Measurements from ENCODE around the gene THOC6. TPM values are rescaled to one million over a fixed set of nuclear protein-coding genes. Genes with fewer than 3 reads are reported as not detected.
"Not testable (repeated sequence)": the region's sequence is repeated elsewhere in the genome, so short reads cannot be mapped to it uniquely, and the experiment has no call there.

Gene THOC6
- total and polyA plus RNA-seq, 7 experiments from 2014 or later: 25.3 to 60.6 (median 27.0) TPM

- peaks cover 0 to 13% (median 3%) of the 10 kb centered on the region in 3 experiments for H3K36me3 ChIP-seq (ENCODE audit: control insufficient read depth in 2 of 3, insufficient read depth in 3 of 3, low read length in 3 of 3)
- H3K27me3 Mint-ChIP-seq; CTCF ChIA-PET; DNase-seq; ATAC-seq; H3K4me3 ChIP-seq (ENCODE audit: low read length); H3K9me3 ChIP-seq (ENCODE audit: control insufficient read depth in 2 of 3, low read length in 3 of 3); H3K27me3 ChIP-seq (ENCODE audit: control insufficient read depth in 2 of 2, insufficient read depth in 2 of 2, low read length in 2 of 2); H3K9me3 Mint-ChIP-seq: not testable (repeated sequence)
- H3K27ac Mint-ChIP-seq: peak overlapping the region; percentile 79 to 100 (median 90)
- POLR2A ChIA-PET: interaction anchor here (1.0 to 5.0 kb wide), 3 partner anchors 11 to 127 kb away, joined by 3 to 34 read pairs (median 4); no protein-coding TSS in a partner anchor
- H3K27ac ChIP-seq (ENCODE audit: low read depth, low read length): peak overlapping the region; percentile 47
- peak overlapping the region; percentile 23 to 100 (median 64) for H3K4me3 Mint-ChIP-seq
- peaks cover 69 to 70% of the 10 kb centered on the region in 2 donors for H3K4me1 ChIP-seq (ENCODE audit: control insufficient read depth in 2 of 2, insufficient read depth in 2 of 2, low read length in 2 of 2)
- intact Hi-C loops (cut with micrococcal nuclease): loop anchor here in 1 of 2 donors (10.0 kb wide), 1 partner anchor 433 kb away; the partner anchor contains the start of gene CLUAP1
- peaks cover 71 to 90% (median 73%) of the 10 kb centered on the region in 7 donors for H3K4me1 Mint-ChIP-seq
- H3K36me3 Mint-ChIP-seq: peaks cover 4 to 61% (median 13%) of the 10 kb centered on the region in 5 donors
Measured at GRCh38 chr16:3072148-3072547, 48.3 kb downstream of the THOC6 start.

- Histone ChIP-seq H3K4me1 (ENCODE audit: control insufficient read depth in 2 of 2, insufficient read depth in 2 of 2, low read length in 2 of 2) (peaks cover 72 to 75% of the 10 kb centered on the region in 2 donors), H3K27ac (ENCODE audit: low read depth, low read length) (peak overlapping the region; percentile 47), H3K36me3 (ENCODE audit: control insufficient read depth in 2 of 3, insufficient read depth in 3 of 3, low read length in 3 of 3) (peaks cover 0 to 13% (median 0%) of the 10 kb centered on the region in 3 experiments)
- H3K27me3 Mint-ChIP-seq; H3K9me3 Mint-ChIP-seq; CTCF ChIA-PET; H3K4me3 ChIP-seq (ENCODE audit: low read length); H3K9me3 ChIP-seq (ENCODE audit: control insufficient read depth in 2 of 3, low read length in 3 of 3); H3K27me3 ChIP-seq (ENCODE audit: control insufficient read depth in 2 of 2, insufficient read depth in 2 of 2, low read length in 2 of 2): not testable (repeated sequence)
- POLR2A ChIA-PET: interaction anchor here (0.7 to 5.2 kb wide), 4 partner anchors 8 to 1618 kb away, joined by 3 to 113 read pairs (median 18); partner anchors contain the start of gene IL32
- H3K36me3 Mint-ChIP-seq: peaks cover 0 to 60% (median 12%) of the 10 kb centered on the region in 5 donors
- H3K27ac Mint-ChIP-seq: peak overlapping the region; percentile 92 to 100 (median 99)
- peak in 6 of 9 donors; percentile 22 to 62 (median 44) for DNase-seq
- peaks cover 71 to 91% (median 76%) of the 10 kb centered on the region in 7 donors for H3K4me1 Mint-ChIP-seq
- H3K4me3 Mint-ChIP-seq: peak overlapping the region in 8 of 10 donors; percentile 34 to 100 (median 84)
- intact Hi-C loops (cut with micrococcal nuclease): loop anchor here in 1 of 2 donors (10.0 kb wide), 1 partner anchor 432 kb away; the partner anchor contains the start of gene CLUAP1
- peak; percentile 47 for ATAC-seq
Measured at GRCh38 chr16:3072576-3073263, 48.9 kb downstream of the THOC6 start.

GRCh38 chr16:3073448-3073847 is 49.6 kb downstream of the THOC6 start:
- H3K4me3 ChIP-seq (ENCODE audit: low read length): peak overlapping the region; percentile 35
- CTCF ChIA-PET: no interaction called here
- peaks cover under 1 to 60% (median 19%) of the 10 kb centered on the region in 5 donors for H3K36me3 Mint-ChIP-seq
- H3K27ac ChIP-seq (ENCODE audit: low read depth, low read length): peak overlapping the region; percentile 78
- POLR2A ChIA-PET: interaction anchor here (0.7 to 5.2 kb wide), 2 partner anchors 9 to 1617 kb away, joined by 3 to 113 read pairs; partner anchors contain the start of gene IL32
- no peaks in the 10 kb centered on the region for H3K9me3 ChIP-seq (ENCODE audit: control insufficient read depth in 2 of 3, low read length in 3 of 3)
- peaks cover 0 to 11% (median 3%) of the 10 kb centered on the region in 11 donors for H3K9me3 Mint-ChIP-seq
- no peaks in the 10 kb centered on the region for H3K27me3 Mint-ChIP-seq
- no peak for DNase-seq
- intact Hi-C loops (cut with micrococcal nuclease): loop anchor here in 1 of 2 donors (10.0 kb wide), 1 partner anchor 431 kb away; the partner anchor contains the start of gene CLUAP1
- peak overlapping the region; percentile 71 to 89 (median 83) for H3K4me3 Mint-ChIP-seq
- H3K4me1 Mint-ChIP-seq: peaks cover 71 to 92% (median 80%) of the 10 kb centered on the region in 7 donors
- H3K27ac Mint-ChIP-seq: peak overlapping the region; percentile 92 to 99 (median 99)
- H3K27me3 ChIP-seq (ENCODE audit: control insufficient read depth in 2 of 2, insufficient read depth in 2 of 2, low read length in 2 of 2): no peaks in the 10 kb centered on the region
- peaks cover 71 to 77% of the 10 kb centered on the region in 2 donors for H3K4me1 ChIP-seq (ENCODE audit: control insufficient read depth in 2 of 2, insufficient read depth in 2 of 2, low read length in 2 of 2)
- H3K36me3 ChIP-seq (ENCODE audit: control insufficient read depth in 2 of 3, insufficient read depth in 3 of 3, low read length in 3 of 3): peaks cover 0 to 13% (median 0%) of the 10 kb centered on the region in 3 experiments
- ATAC-seq: no peak

- H3K36me3 Mint-ChIP-seq: peaks cover 4 to 59% (median 16%) of the 10 kb centered on the region in 5 donors
- Histone ChIP-seq H3K4me3 (ENCODE audit: low read length) (peak overlapping the region; percentile 37), H3K27ac (ENCODE audit: low read depth, low read length) (peak overlapping the region; percentile 78), H3K9me3 (ENCODE audit: control insufficient read depth in 2 of 3, low read length in 3 of 3) (no peaks in the 10 kb centered on the region), H3K36me3 (ENCODE audit: control insufficient read depth in 2 of 3, insufficient read depth in 3 of 3, low read length in 3 of 3) (peaks cover 0 to 2% (median 0%) of the 10 kb centered on the region in 3 experiments), H3K27me3 (ENCODE audit: control insufficient read depth in 2 of 2, insufficient read depth in 2 of 2, low read length in 2 of 2) (no peaks in the 10 kb centered on the region), H3K4me1 (ENCODE audit: control insufficient read depth in 2 of 2, insufficient read depth in 2 of 2, low read length in 2 of 2) (peaks cover 73 to 82% of the 10 kb centered on the region in 2 donors)
- peaks cover 67 to 93% (median 78%) of the 10 kb centered on the region in 7 donors for H3K4me1 Mint-ChIP-seq
- DNase-seq (peak; percentile 44 to 92 (median 90)), ATAC-seq (peak; percentile 95)
- peak overlapping the region; percentile 69 to 89 (median 83) for H3K4me3 Mint-ChIP-seq
- CTCF ChIA-PET: interaction anchor here (0.7 to 5.5 kb wide), 10 partner anchors 9 to 1548 kb away, joined by 3 to 45 read pairs (median 10); partner anchors contain the start of gene IL32
- H3K27ac Mint-ChIP-seq: peak overlapping the region; percentile 92 to 99 (median 99)
- intact Hi-C loops (cut with micrococcal nuclease): loop anchor here (1.0 to 10.0 kb wide), 8 partner anchors 10 to 430 kb away; partner anchors contain the start of genes IL32 (in 2 of the 2) and CLUAP1 (in 1 of the 2)
- no peaks in the 10 kb centered on the region for H3K27me3 Mint-ChIP-seq
- peaks cover 0 to 13% (median 4%) of the 10 kb centered on the region in 11 donors for H3K9me3 Mint-ChIP-seq
- POLR2A ChIA-PET: interaction anchor here (0.6 to 5.6 kb wide), 26 partner anchors 8 to 377 kb away, joined by 3 to 113 read pairs (median 5); partner anchors contain the start of genes IL32, ZNF213, ZNF263 and ZSCAN10
Measured at GRCh38 chr16:3074860-3075522, 51.2 kb downstream of the THOC6 start.

- CTCF ChIA-PET: interaction anchor here (0.8 to 5.5 kb wide), 13 partner anchors 8 to 60 kb away, joined by 3 to 45 read pairs (median 9); partner anchors contain the start of genes IL32 and ZNF213
- Histone ChIP-seq H3K27ac (ENCODE audit: low read depth, low read length) (peak overlapping the region; percentile 78), H3K4me3 (ENCODE audit: low read length) (peak overlapping the region; percentile 37), H3K9me3 (ENCODE audit: control insufficient read depth in 2 of 3, low read length in 3 of 3) (no peaks in the 10 kb centered on the region), H3K4me1 (ENCODE audit: control insufficient read depth in 2 of 2, insufficient read depth in 2 of 2, low read length in 2 of 2) (peaks cover 73 to 79% of the 10 kb centered on the region in 2 donors), H3K36me3 (ENCODE audit: control insufficient read depth in 2 of 3, insufficient read depth in 3 of 3, low read length in 3 of 3) (no peaks in the 10 kb centered on the region), H3K27me3 (ENCODE audit: control insufficient read depth in 2 of 2, insufficient read depth in 2 of 2, low read length in 2 of 2) (no peaks in the 10 kb centered on the region)
- no peak for DNase-seq
- H3K27me3 Mint-ChIP-seq: no peaks in the 10 kb centered on the region
- ATAC-seq: peak; percentile 23
- peak overlapping the region; percentile 92 to 99 (median 99) for H3K27ac Mint-ChIP-seq
- intact Hi-C loops (cut with micrococcal nuclease): loop anchor here (1.0 to 10.0 kb wide), 8 partner anchors 10 to 429 kb away; partner anchors contain the start of genes IL32 (in 2 of the 2) and CLUAP1 (in 1 of the 2)
- POLR2A ChIA-PET: interaction anchor here (0.6 to 5.6 kb wide), 21 partner anchors 11 to 207 kb away, joined by 3 to 113 read pairs (median 7); partner anchors contain the start of genes IL32, ZNF213, ZNF263 and ZSCAN10
- H3K36me3 Mint-ChIP-seq: peaks cover 4 to 57% (median 12%) of the 10 kb centered on the region in 5 donors
- H3K4me1 Mint-ChIP-seq: peaks cover 64 to 93% (median 74%) of the 10 kb centered on the region in 7 donors
- H3K9me3 Mint-ChIP-seq: peaks cover 0 to 13% (median 4%) of the 10 kb centered on the region in 11 donors
- peak overlapping the region; percentile 69 to 89 (median 83) for H3K4me3 Mint-ChIP-seq
Measured at GRCh38 chr16:3075523-3075915, 51.7 kb downstream of the THOC6 start.

Data from naive thymus-derived CD4-positive, alpha-beta T cell (primary cell).